Iris pigment epithelial cell (primary cell): ENCODE results near the gene PLEKHB1.
"Not testable (repeated sequence)": the region's sequence is repeated elsewhere in the genome, so short reads cannot be mapped to it uniquely, and the experiment has no call there.

Source experiments
- DNase-seq: peaks from one replicate; pipeline ENCODE4 v3.0.0-alpha.2; 2011; ENCODE audit warnings: low read depth

Gene PLEKHB1

DNA sequence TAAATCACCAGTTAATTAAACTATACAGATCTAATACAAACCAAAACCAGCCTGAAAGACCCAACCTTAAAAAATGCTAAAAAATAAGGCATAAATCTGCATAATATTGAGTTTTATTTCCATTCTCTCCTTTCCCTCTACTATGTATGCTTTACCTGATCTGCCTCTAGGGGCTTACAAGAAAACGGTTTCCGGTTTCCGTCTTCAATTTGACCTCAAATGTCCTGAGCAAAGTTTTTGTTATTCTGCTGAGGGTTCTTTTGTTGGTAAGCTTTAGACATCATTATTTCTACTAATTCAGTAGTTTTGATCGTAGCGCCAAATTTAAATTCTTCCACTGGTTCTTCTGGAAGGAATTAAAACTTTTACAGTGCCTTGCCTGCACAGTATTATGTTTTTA is 30.2 kb downstream of the PLEKHB1 start:
- not testable (repeated sequence) for DNase-seq

DNA sequence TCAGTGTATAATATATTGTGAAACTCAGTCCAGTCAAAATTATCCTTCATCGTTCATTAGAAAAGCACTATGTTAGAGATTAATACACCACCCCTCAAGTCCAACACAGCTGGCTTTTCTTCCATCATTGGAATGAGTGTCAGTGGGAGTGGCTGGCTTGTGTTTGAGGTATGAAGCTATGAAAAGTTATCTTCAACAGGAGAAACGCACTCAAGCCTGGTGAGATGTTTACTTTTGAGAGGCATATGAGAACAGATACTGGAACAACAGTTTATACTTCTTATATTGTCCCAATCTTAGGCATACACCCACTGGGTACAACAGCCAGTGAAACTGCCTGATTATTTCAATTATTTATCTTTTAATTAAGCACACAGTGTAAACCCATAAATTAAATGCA is 34.3 kb downstream of the PLEKHB1 start:
- peak; percentile 31 for DNase-seq

DNA sequence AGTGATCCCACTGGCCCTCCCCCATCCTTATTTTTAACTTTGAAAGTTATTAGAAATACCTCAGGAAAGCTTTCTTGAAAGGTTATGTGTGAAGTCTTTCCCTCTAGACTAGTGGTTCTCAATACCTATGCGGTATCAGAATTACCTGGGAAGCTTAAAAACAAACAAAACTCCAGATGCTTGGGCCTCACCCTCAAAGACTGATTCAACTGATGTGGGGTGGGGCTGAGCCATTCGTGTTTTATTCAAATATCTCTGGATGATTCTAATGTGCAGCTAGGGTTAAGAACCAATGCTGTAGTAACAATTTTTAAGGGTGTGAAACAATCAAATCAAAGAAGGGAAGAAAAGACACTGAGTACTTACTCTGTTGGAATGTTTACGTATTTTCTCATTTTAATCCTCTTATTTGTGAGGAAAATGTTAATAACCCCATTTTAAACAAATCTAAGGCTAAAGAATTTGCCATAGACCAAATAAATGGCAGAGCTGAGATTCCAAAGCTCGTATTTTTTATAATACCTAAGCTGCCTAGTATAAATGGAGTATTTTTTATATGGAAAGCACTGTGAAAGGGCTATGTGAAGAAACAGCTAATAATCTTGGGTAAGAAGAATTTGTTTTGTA is 47.6 kb downstream of the PLEKHB1 start:
- DNase-seq: no peak

DNA sequence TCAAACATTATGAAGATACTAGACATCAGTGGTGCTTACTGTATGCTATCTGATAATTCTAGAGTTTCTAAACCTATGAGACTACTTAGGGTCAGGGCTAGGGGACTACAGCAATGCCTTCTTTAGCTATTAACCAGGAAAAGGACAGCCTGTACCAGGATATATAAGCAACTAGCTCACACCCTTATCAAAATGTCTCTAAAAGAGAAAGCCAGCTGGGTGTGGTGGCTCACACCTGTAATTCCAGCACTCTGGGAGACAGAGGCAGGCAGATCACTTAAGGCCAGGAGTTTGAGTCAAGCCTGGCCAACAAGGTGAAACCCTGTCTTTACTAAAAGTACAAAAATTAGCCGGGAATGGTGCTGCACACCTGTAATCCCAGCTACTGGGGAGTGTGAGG is 58.7 kb downstream of the PLEKHB1 start:
- no peak for DNase-seq

DNA sequence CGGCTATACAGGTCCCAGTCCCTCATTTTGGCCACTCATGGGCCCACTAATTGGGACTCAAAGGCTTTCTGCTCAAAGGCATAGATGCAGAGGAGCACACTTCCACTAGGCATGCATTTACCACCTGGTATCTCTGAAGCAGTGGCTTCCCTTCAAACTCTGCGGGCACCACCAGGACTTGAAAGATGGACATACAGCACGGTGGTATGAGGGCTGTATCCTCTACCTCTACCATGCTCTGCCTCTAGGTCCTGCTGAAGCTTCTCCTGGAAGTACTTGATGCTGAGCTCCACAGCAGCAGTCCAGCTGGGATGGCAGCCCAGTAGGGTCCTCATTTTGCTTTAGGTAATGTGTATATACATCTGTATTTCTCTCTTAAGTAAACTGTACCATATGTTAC is 64.6 kb downstream of the PLEKHB1 start:
- no peak for DNase-seq
